ENCODE measurements around the gene BPNT1. TPM values are rescaled to one million over a fixed set of nuclear protein-coding genes. Genes with fewer than 3 reads are reported as not detected.

The BPNT1 gene
- total and polyA plus RNA-seq, 2 of the 13 experiments (the other 11 are each of a cell fraction or from before 2014, with no cell fraction given) = 35.2 to 43.9 TPM

DNA sequence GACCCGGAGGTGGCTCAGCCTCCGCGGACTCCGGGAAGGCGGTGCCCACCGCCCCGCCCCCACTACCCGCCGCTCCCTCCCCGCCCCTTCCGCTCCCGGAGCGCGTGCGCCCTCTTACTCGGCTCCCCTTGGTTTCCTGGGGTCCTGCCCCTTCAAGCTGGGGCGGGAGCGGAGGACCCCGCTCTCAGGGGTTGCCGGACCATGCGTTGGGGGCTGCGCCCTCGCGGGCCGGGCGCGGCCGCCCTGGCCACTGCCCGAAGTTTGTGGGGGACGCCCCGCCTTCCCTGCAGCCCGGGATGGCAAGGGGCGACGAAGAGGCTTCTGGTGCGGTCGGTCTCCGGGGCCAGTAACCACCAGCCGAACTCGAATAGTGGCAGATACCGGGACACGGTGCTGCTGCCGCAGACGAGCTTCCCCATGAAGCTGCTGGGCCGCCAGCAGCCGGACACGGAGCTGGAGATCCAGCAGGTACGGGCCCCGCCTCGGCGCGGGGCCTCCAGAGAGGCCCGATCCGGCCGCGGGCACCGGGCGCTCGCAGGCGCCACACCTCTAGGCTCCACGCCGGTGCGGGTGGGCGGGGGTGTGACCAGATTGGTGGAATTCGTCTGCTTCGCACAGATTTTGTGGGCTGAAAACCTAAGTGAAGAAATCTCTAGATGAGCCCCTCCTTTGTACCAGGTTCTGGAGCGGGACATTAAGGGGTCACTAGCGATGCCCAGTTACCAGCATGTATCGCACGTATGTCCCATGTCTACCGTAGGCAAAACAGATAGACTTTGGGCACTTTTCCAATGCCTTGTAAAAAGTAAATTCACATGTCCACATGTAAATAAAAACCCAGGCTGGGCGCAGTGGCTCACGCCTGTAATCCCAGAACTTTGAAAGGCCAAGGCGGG is 4.7 kb upstream of the BPNT1 start, which contains the start of gene IARS2 (continued):
- TF ChIP-seq, protein P1, sequence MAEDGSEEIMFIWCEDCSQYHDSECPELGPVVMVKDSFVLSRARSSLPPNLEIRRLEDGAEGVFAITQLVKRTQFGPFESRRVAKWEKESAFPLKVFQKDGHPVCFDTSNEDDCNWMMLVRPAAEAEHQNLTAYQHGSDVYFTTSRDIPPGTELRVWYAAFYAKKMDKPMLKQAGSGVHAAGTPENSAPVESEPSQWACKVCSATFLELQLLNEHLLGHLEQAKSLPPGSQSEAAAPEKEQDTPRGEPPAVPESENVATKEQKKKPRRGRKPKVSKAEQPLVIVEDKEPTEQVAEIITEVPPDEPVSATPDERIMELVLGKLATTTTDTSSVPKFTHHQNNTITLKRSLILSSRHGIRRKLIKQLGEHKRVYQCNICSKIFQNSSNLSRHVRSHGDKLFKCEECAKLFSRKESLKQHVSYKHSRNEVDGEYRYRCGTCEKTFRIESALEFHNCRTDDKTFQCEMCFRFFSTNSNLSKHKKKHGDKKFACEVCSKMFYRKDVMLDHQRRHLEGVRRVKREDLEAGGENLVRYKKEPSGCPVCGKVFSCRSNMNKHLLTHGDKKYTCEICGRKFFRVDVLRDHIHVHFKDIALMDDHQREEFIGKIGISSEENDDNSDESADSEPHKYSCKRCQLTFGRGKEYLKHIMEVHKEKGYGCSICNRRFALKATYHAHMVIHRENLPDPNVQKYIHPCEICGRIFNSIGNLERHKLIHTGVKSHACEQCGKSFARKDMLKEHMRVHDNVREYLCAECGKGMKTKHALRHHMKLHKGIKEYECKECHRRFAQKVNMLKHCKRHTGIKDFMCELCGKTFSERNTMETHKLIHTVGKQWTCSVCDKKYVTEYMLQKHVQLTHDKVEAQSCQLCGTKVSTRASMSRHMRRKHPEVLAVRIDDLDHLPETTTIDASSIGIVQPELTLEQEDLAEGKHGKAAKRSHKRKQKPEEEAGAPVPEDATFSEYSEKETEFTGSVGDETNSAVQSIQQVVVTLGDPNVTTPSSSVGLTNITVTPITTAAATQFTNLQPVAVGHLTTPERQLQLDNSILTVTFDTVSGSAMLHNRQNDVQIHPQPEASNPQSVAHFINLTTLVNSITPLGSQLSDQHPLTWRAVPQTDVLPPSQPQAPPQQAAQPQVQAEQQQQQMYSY (CRISPR knock-in tag; IDR thresholded peaks at IDR 0.05) = peak; percentile 97; the same call in 1 of the 2 replicates
- TF ChIP-seq MED13 (CRISPR knock-in tag; IDR thresholded peaks at IDR 0.05) = peak; percentile 24; the same call in 1 of the 2 replicates
- TF ChIP-seq ZNF232 (CRISPR knock-in tag; IDR thresholded peaks at IDR 0.05; ENCODE audit: borderline replicate concordance) = no peak
- TF ChIP-seq, protein P2, sequence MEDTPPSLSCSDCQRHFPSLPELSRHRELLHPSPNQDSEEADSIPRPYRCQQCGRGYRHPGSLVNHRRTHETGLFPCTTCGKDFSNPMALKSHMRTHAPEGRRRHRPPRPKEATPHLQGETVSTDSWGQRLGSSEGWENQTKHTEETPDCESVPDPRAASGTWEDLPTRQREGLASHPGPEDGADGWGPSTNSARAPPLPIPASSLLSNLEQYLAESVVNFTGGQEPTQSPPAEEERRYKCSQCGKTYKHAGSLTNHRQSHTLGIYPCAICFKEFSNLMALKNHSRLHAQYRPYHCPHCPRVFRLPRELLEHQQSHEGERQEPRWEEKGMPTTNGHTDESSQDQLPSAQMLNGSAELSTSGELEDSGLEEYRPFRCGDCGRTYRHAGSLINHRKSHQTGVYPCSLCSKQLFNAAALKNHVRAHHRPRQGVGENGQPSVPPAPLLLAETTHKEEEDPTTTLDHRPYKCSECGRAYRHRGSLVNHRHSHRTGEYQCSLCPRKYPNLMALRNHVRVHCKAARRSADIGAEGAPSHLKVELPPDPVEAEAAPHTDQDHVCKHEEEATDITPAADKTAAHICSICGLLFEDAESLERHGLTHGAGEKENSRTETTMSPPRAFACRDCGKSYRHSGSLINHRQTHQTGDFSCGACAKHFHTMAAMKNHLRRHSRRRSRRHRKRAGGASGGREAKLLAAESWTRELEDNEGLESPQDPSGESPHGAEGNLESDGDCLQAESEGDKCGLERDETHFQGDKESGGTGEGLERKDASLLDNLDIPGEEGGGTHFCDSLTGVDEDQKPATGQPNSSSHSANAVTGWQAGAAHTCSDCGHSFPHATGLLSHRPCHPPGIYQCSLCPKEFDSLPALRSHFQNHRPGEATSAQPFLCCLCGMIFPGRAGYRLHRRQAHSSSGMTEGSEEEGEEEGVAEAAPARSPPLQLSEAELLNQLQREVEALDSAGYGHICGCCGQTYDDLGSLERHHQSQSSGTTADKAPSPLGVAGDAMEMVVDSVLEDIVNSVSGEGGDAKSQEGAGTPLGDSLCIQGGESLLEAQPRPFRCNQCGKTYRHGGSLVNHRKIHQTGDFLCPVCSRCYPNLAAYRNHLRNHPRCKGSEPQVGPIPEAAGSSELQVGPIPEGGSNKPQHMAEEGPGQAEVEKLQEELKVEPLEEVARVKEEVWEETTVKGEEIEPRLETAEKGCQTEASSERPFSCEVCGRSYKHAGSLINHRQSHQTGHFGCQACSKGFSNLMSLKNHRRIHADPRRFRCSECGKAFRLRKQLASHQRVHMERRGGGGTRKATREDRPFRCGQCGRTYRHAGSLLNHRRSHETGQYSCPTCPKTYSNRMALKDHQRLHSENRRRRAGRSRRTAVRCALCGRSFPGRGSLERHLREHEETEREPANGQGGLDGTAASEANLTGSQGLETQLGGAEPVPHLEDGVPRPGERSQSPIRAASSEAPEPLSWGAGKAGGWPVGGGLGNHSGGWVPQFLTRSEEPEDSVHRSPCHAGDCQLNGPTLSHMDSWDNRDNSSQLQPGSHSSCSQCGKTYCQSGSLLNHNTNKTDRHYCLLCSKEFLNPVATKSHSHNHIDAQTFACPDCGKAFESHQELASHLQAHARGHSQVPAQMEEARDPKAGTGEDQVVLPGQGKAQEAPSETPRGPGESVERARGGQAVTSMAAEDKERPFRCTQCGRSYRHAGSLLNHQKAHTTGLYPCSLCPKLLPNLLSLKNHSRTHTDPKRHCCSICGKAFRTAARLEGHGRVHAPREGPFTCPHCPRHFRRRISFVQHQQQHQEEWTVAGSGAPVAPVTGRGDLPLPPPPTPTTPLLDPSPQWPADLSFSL (CRISPR knock-in tag; IDR thresholded peaks at IDR 0.05) = no peak
- 0 out of 2 replicates have a peak, but pooled peaks have one; percentile 76 for TF ChIP-seq ZNF296 (CRISPR knock-in tag; conservative IDR thresholded peaks at IDR 0.05)
- no peak for TF ChIP-seq KDM4B (CRISPR knock-in tag; IDR thresholded peaks at IDR 0.05)
- TF ChIP-seq ZC3H13 (CRISPR knock-in tag; IDR thresholded peaks at IDR 0.05) = no peak
- no peak for TF ChIP-seq STAT5B (CRISPR knock-in tag; IDR thresholded peaks at IDR 0.05)
- TF ChIP-seq MEF2D (CRISPR knock-in tag; IDR thresholded peaks at IDR 0.05) = no peak
- no peak for TF ChIP-seq ZBTB7A (CRISPR knock-in tag; IDR thresholded peaks at IDR 0.05)
- TF ChIP-seq ZNF577 (CRISPR knock-in tag; IDR thresholded peaks at IDR 0.05; ENCODE audit: borderline replicate concordance, low read depth) = no peak
- TF ChIP-seq, protein P3, sequence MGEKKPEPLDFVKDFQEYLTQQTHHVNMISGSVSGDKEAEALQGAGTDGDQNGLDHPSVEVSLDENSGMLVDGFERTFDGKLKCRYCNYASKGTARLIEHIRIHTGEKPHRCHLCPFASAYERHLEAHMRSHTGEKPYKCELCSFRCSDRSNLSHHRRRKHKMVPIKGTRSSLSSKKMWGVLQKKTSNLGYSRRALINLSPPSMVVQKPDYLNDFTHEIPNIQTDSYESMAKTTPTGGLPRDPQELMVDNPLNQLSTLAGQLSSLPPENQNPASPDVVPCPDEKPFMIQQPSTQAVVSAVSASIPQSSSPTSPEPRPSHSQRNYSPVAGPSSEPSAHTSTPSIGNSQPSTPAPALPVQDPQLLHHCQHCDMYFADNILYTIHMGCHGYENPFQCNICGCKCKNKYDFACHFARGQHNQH (CRISPR knock-in tag; IDR thresholded peaks at IDR 0.05) = 0 out of 2 replicates have a peak, but pooled peaks have one; percentile 37
- TF ChIP-seq, protein P4, sequence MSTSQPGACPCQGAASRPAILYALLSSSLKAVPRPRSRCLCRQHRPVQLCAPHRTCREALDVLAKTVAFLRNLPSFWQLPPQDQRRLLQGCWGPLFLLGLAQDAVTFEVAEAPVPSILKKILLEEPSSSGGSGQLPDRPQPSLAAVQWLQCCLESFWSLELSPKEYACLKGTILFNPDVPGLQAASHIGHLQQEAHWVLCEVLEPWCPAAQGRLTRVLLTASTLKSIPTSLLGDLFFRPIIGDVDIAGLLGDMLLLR (CRISPR knock-in tag; IDR thresholded peaks at IDR 0.05) = peak; percentile 68; the same call in 1 of the 2 replicates
- TF ChIP-seq ZNF354B (CRISPR knock-in tag; IDR thresholded peaks at IDR 0.05) = no peak
- TF ChIP-seq ZNF121 (CRISPR knock-in tag; IDR thresholded peaks at IDR 0.05) = peak; percentile 7; the same call in 1 of the 2 replicates
- no peak for TF ChIP-seq ZNF598 (CRISPR knock-in tag; IDR thresholded peaks at IDR 0.05; ENCODE audit: borderline replicate concordance)
- TF ChIP-seq PAF1 (CRISPR knock-in tag; IDR thresholded peaks at IDR 0.05) = no peak

Data from HepG2 (cell line).